Loucy (cell line): ENCODE measurements around the gene GRM5.

Experiments used
- EZH2phosphoT487 ChIP-seq: fragments of 200-600 bp; IDR thresholded peaks from 2 replicates; pipeline ENCODE4 v1.6.1; 2018; ENCODE audit warnings: antibody characterized with exemption, mild to moderate bottlenecking, moderate library complexity, borderline replicate concordance
- TF ChIP-seq, protein P1 (sequence below): fragments of 200-600 bp; sonication (generic); conservative IDR thresholded peaks from 2 replicates; pipeline ENCODE4 v1.5.1; 2014; ENCODE audit warnings: mild to moderate bottlenecking, antibody characterized with exemption, low read length

DNA sequence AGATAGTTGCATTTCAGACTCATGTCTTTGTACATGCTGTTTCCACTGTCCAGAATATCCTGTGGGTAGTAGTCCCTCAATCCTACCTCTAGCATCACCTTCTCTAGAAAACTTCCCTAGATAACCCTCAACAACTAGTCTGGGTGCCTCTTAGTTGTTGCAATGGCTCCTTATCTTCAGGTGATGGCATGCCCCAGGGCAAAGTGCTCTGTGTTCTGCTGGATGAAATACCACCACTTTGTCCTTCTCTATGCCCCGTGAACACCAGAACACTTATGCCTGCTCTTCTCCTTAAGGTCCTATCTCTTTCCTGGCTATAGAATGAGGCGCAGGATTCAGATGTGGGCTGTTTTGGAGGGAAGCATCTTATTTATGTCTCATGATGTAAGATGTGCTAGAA, 569.9 kb downstream of the GRM5 start:
- no peak for TF ChIP-seq EZH2phosphoT487
- TF ChIP-seq, protein P1, sequence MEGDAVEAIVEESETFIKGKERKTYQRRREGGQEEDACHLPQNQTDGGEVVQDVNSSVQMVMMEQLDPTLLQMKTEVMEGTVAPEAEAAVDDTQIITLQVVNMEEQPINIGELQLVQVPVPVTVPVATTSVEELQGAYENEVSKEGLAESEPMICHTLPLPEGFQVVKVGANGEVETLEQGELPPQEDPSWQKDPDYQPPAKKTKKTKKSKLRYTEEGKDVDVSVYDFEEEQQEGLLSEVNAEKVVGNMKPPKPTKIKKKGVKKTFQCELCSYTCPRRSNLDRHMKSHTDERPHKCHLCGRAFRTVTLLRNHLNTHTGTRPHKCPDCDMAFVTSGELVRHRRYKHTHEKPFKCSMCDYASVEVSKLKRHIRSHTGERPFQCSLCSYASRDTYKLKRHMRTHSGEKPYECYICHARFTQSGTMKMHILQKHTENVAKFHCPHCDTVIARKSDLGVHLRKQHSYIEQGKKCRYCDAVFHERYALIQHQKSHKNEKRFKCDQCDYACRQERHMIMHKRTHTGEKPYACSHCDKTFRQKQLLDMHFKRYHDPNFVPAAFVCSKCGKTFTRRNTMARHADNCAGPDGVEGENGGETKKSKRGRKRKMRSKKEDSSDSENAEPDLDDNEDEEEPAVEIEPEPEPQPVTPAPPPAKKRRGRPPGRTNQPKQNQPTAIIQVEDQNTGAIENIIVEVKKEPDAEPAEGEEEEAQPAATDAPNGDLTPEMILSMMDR: no peak
